Transverse colon (tissue), 4 donors: ENCODE data around the gene BMP8B. TPM values are rescaled to one million over a fixed set of nuclear protein-coding genes. Genes with fewer than 3 reads are reported as not detected.

Experiments
- DNase-seq: peaks from one replicate; pipeline ENCODE4 v3.0.0-alpha.2; 2019
- H3K27ac ChIP-seq, 4 donors: fragments of 200-600 bp; sonication (generic); 2 replicates each; pipeline ENCODE4 v1.5.1; 2016 to 2018; ENCODE audit warnings: inconsistent platforms in 4 of 4
- H3K27me3 ChIP-seq: fragments of 200-600 bp; sonication (generic); 2 replicates; pipeline ENCODE4 v1.5.1; 2017; ENCODE audit warnings: inconsistent platforms
- H3K36me3 ChIP-seq, 4 donors: fragments of 200-600 bp; sonication (generic); 2 replicates each; pipeline ENCODE4 v1.5.1; 2017 to 2019; ENCODE audit warnings: inconsistent platforms in 4 of 4
- H3K4me1 ChIP-seq, 4 donors: fragments of 200-600 bp; sonication (generic); 2 replicates each; pipeline ENCODE4 v1.5.1; 2017 to 2020; ENCODE audit warnings: inconsistent platforms in 4 of 4
- H3K4me3 ChIP-seq, 4 donors: fragments of 200-600 bp; sonication (generic); 1 replicate in 1 of 4; 2 replicates in 3 of 4; pipeline versions ENCODE4 v1.5.1 to v1.6.1; 2017 to 2019; ENCODE audit warnings: inconsistent platforms in 4 of 4
- H3K9me3 ChIP-seq, 2 donors: fragments of 200-600 bp; sonication (generic); 2 replicates each; pipeline ENCODE4 v1.5.1; 2017 to 2019; ENCODE audit warnings: inconsistent platforms in 2 of 2
- CTCF ChIP-seq, 5 experiments: fragments of 200-600 bp in 3 of 5; fragments of 450-650 bp in 2 of 5; sonication (generic) in 3 of 5; IDR thresholded peaks; 1 replicate in 2 of 5; 2 replicates in 3 of 5; pipeline ENCODE4 v1.5.1; 2016 to 2017; ENCODE audit warnings: antibody characterized with exemption in 5 of 5, inconsistent platforms in 3 of 5, mild to moderate bottlenecking in 2 of 5, moderate library complexity in 1 of 5
- EP300 ChIP-seq: sonication (generic); formaldehyde crosslinking; IDR thresholded peaks from one replicate; pipeline ENCODE4 v1.6.1; 2017; ENCODE audit warnings: antibody characterized with exemption, low read depth
- POLR2A ChIP-seq: fragments of 450-650 bp; IDR thresholded peaks from one replicate; pipeline ENCODE4 v1.6.1; 2016; ENCODE audit warnings: antibody characterized with exemption, mild to moderate bottlenecking, moderate library complexity
- POLR2AphosphoS5 ChIP-seq, 3 donors: sonication (generic); formaldehyde crosslinking; IDR thresholded peaks; one replicate each; pipeline ENCODE4 v1.6.1; 2016; ENCODE audit warnings: antibody characterized with exemption in 3 of 3
- whole genome bisulfite sequencing, 2 donors: methylation state at CpG; one replicate each; pipeline ENCODE4 v1.1.5; 2018; ENCODE audit warnings: low coverage in 1 of 2; 5-methylcytosine and 5-hydroxymethylcytosine counted together
- in situ Hi-C, 4 donors: fragments of 200-750 bp; cut with MboI; loops; one replicate each; pipeline versions ENCODE4 v1.15.0 to v1.15.1; 2017; ENCODE audit warnings: low sequenced_read_pairs in 3 of 4, low pct_ligation_motif_present in 1 of 4, low pct_unique_long_range_greater_than_20kb in 1 of 4
- intact Hi-C: fragments of 100-400 bp; cut with DNase I; formaldehyde crosslinking; loops from one replicate; pipeline ENCODE4 v1.15.1; 2023; ENCODE audit warnings: low total_unique reads
- small RNA-seq, 4 donors: library from RNA; depleted of rRNA; stranded (forward); fragments of <200 nt; gene quantifications; one replicate each; pipeline ENCODE3, GENCODE V24; 2016
- total RNA-seq, 4 donors: library from RNA; depleted of rRNA; stranded (reverse); fragments of >200 nt; gene quantifications; one replicate each; pipeline ENCODE4 v1.1.0, GENCODE V29; 2016

Gene BMP8B
- total RNA-seq, 4 donors from 2014 or later, result 1.2 to 27.2 (median 17.4) TPM

- in situ Hi-C loops (loop anchor here in 1 of 4 donors (5.0 kb wide), 1 partner anchor 40 kb away; the partner anchor contains the start of gene NT5C1A), intact Hi-C loops (no loop called here)
- no peak overlapping the region for H3K4me3 ChIP-seq
- DNase-seq, result no peak
- no peak overlapping the region for H3K27ac ChIP-seq
- WGBS, 2 donors, result 71 to 80% methylated on average over 4 to 6 of the region's 6 CpGs
- H3K4me1 ChIP-seq, result no peaks in the 10 kb centered on the region
- TF ChIP-seq CTCF (IDR thresholded peaks at IDR 0.05), result no peak
- TF ChIP-seq POLR2AphosphoS5 (IDR thresholded peaks at IDR 0.05), result no peak
- no peak for TF ChIP-seq EP300
- no peak for TF ChIP-seq POLR2A
- H3K9me3 ChIP-seq, result no peaks in the 10 kb centered on the region
- H3K27me3 ChIP-seq, result peaks cover 38% of the 10 kb centered on the region
- no peaks in the 10 kb centered on the region for H3K36me3 ChIP-seq
Measured at GRCh38 chr1:39711966-39712340, 76.7 kb downstream of the BMP8B start.

GRCh38 chr1:39711104-39711965 is 77.3 kb downstream of the BMP8B start:
- 63 to 80% methylated on average over 3 to 12 of the region's 12 CpGs for whole genome bisulfite sequencing, 2 donors
- intact Hi-C loops, result no loop called here
- Histone ChIP-seq H3K27me3 (peaks cover 34% of the 10 kb centered on the region), H3K36me3 (no peaks in the 10 kb centered on the region), H3K27ac (no peak overlapping the region), H3K4me3 (no peak overlapping the region), H3K9me3 (no peaks in the 10 kb centered on the region), H3K4me1 (no peaks in the 10 kb centered on the region)
- in situ Hi-C loops, result loop anchor here in 1 of 4 donors (5.0 kb wide), 1 partner anchor 39 kb away; the partner anchor contains the start of gene NT5C1A
- no peak for DNase-seq
- TF ChIP-seq EP300, result no peak
- TF ChIP-seq POLR2A, result no peak

- H3K27me3 ChIP-seq, result peaks cover 12% of the 10 kb centered on the region
- intact Hi-C loops (no loop called here), in situ Hi-C loops (no loop called here)
- TF ChIP-seq CTCF (IDR thresholded peaks at IDR 0.05) (no peak), POLR2A (no peak), EP300 (no peak), POLR2AphosphoS5 (IDR thresholded peaks at IDR 0.05) (no peak)
- no peaks in the 10 kb centered on the region for H3K36me3 ChIP-seq
- no peak overlapping the region for H3K27ac ChIP-seq
- no peak for DNase-seq
- H3K4me1 ChIP-seq, result no peaks in the 10 kb centered on the region
- 92 to 98% methylated on average over 4 of the region's 4 CpGs for WGBS, 2 donors
- no peaks in the 10 kb centered on the region for H3K9me3 ChIP-seq
- no peak overlapping the region for H3K4me3 ChIP-seq
Measured at GRCh38 chr1:39707506-39707905, 81.2 kb downstream of the BMP8B start.

Small RNA genes lying within 50 kb of the gene (small RNA-seq; reads per million reads assigned to genes)
- gene AL033527.1 (0 reads per million in 4 donors), gene RNU7-121P (0 reads per million in 4 donors)

Other genes starting within 250 kb of the BMP8B start
- 100 to 1,000 TPM in 3 of 4 donors, 10 to 100 TPM in 1; 79.1 to 193 (median 142) TPM for gene PABPC4, start 212.1 kb downstream of the BMP8B start, total RNA-seq
- 10 to 100 TPM in 1 of 4 donors, 1 to 10 TPM in 3; 1.2 to 12.1 (median 2.5) TPM for gene HEYL, start 149.2 kb downstream of the BMP8B start, total RNA-seq
- not detected for gene NT5C1A, start 116.8 kb downstream of the BMP8B start, total RNA-seq
- under 1 TPM in 2 of 4 donors, not detected in 2; 0.14 to 0.16 TPM for gene HPCAL4, start 97.4 kb downstream of the BMP8B start, total RNA-seq
- gene PPIE, start 50.0 kb downstream of the BMP8B start, total RNA-seq, result 10 to 100 TPM in 3 of 4 donors, 1 to 10 TPM in 1; 9.8 to 43.3 (median 23.5) TPM
- gene OXCT2, start 17.5 kb downstream of the BMP8B start, total RNA-seq, result 10 to 100 TPM in 1 of 4 donors, 1 to 10 TPM in 2, under 1 TPM in 1; 0.40 to 10.8 (median 6.2) TPM
- 10 to 100 TPM; 16.8 to 35.4 (median 19.2) TPM for gene TRIT1, start 94.6 kb upstream of the BMP8B start, total RNA-seq
- gene MYCL, start 113.1 kb upstream of the BMP8B start, total RNA-seq, result 10 to 100 TPM; 14.2 to 27.3 (median 15.8) TPM
- 10 to 100 TPM in 3 of 4 donors, 1 to 10 TPM in 1; 2.0 to 79.3 (median 13.1) TPM for gene MFSD2A, start 166.3 kb upstream of the BMP8B start, total RNA-seq